ENCODE measurements around the gene CHCHD6.

Gene CHCHD6

DNA sequence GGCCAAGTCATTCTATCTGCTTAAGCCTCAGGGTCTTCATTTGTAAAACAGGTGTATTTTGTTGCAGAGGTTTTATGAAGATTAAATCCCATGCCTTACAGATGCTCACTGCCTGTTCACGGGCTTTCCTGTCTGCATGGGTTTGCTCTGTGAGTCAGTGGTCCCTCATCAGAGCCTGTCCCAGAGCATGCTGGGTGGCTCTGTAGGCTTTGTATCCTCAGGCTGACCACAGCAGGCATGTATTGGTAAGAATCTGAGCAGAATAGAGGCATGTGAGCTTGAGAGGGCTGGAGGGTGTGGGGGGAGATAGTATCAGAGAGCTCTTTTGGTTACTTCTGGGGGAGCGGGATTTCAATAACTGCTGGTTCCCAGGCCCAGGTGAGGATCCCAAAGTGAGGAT lies 233.5 kb downstream of the CHCHD6 start:
- no peak for DNase-seq (ENCODE audit: low read depth in 2 of 2, low spot score in 1 of 2)

DNA sequence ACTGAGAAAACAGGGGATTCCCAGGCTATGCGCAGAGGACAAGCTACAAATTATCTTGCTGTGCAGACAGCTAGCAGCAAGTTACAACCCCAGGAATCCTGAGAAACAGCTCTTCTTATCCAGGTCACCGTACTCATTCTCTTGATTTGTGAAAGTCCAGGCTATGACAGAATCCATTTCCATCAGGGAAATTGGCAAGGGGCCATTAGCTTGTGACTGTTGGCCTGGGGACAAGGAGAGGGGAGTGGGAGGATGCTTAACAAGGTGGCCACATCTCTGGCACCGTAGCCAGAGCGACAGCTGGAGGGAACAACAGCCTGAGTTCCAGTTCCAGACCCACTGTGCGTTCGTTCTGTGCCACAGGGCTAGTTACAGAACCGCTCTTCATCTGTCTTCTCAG lies 233.9 kb downstream of the CHCHD6 start:
- no peak for DNase-seq (ENCODE audit: low read depth in 2 of 2, low spot score in 1 of 2)

DNA sequence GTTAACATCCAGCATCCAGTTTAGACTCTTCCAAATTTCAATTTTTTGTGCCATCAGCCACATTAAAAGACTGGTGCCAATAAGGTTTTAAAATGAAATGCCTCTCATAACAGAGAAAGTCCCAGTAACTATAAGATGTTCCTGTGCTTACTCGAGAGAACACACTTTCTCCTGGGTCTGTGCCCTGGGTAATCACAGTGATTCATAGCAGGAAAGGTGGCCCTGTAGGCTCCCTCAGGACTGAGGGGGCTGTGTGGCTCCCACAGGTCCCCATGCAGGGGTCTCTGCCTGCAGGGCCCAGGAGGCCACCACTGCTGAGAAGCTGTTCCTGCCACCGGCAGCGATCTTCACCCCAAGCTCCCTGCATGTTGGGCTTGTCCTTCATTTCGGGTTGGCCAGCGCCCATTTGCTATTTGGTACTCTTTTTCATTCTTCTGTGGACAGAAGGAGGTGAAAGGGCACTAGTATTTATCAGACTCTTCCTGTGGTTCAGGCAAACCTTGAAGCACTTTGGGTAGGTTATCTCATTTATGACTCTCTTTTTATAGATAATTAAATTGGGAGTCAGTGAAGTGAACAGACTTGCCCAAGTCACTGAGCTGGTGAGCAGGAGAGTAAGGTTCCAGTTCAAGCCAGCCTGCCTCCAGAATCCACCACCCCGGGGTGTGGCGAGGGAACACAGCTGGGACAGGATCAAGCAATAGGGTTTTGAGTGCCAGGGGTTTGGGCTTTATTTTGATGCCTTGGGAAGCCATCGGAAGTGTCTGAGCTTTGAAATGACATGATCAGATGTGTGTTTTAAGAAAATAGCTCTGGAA lies 234.7 kb downstream of the CHCHD6 start:
- no peak for DNase-seq (ENCODE audit: low read depth in 2 of 2, low spot score in 1 of 2)

DNA sequence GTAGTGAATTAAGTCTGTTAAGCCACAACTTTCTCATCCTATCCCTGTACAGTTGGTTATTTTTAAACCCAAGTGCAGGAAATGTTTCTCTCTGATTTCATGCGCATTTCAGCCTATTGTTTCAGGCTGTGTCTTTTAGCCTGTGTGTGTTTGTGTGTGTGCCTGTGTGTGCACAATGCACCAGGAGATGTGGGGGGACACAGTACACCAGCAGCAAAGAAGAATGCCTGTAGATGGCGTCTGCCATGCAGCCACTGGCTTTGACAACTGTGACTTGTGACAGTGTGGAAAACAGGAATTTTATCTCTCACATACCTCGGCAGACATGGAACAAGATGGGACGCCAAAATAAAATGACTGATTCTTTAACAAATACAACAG lies 235.3 kb downstream of the CHCHD6 start:
- DNase-seq (ENCODE audit: low read depth in 2 of 2, low spot score in 1 of 2) = no peak

DNA sequence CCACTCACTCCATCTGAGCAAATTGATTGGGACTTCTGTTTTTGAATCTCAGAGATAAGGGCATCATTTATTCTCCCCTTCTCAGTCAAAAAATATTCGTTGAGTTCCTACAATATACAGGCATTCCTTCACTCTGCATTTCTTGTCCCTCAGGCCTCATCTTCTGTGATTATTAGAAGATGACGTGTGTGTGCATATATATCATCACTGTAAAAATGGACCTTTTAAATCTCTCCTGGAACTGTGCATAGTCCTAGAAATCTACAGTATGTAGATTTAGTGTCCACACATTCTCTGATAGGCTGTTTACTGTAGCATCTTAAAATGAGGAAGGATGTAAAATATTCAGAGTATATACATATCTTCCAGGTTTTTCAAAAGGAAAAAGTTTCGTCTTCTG lies 235.7 kb downstream of the CHCHD6 start:
- no peak for DNase-seq (ENCODE audit: low read depth in 2 of 2, low spot score in 1 of 2)

DNA sequence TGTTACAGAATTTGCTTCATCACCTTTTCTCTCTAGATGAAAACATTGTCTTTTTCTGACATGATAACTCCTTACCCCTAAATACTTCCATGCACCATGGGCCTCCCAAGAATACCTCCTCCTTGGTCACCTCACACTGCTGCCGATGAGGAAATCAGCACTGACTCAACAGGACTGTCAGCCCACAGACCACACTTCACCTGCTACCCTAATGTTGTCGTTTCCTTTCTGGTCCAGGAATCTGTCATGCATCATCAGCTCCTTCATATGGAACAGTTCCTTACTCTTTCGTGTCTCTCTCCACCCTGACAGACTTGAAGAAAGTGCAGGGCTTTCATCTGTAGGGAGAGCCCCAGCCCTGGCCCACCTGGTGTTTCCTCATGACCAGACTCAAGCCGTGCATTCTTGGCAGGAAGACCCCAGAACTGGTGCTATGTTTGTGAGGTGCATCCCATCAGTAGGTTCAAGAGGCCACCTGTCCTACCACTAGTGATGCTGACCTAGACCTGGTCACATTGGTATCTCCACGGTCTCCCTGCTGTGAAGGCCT lies 237.8 kb downstream of the CHCHD6 start:
- DNase-seq (ENCODE audit: low read depth in 2 of 2, low spot score in 1 of 2) = no peak

DNA sequence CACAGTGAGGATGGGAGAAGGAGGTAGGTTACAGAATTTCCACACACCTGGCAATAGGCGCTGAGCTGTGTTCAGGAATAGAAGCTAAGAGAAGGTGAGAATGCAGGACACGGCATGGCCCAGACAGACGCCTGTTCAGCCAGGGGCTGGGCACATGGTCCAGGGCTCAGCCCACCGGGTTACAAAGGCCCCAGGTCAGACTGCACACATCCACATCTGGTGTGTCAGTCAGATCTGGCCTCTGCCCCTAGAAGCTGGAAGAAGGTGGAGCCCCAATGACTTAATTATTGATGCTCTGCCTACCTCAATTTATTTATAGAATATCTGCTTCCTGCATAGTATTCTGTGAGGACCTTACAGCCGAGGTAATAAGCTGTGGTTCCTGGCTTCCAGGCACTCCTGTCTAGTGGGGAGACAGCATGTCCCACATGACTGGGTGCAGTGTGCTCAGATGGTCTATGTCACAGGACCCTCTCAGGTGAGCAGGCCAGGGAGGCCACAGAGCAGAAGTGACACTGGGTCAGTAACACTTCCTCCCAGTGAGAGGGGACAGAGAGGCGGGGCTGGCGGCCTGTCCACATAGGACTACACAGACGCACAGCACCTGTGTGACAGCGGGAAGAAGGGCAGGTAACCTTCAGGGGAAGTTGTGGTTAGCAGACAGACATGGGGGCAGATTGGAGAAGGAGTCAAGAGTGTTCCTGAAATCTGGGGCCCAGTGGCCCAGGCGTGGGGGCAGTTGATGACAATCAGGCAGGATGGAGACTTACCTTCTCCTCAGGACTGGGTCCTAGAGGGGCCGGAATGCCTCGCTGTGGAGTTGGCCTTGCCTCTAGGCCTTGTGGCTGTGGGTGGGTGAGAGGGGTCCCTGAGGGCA lies 240.3 kb downstream of the CHCHD6 start:
- DNase-seq (ENCODE audit: low read depth in 2 of 2, low spot score in 1 of 2) = no peak

DNA sequence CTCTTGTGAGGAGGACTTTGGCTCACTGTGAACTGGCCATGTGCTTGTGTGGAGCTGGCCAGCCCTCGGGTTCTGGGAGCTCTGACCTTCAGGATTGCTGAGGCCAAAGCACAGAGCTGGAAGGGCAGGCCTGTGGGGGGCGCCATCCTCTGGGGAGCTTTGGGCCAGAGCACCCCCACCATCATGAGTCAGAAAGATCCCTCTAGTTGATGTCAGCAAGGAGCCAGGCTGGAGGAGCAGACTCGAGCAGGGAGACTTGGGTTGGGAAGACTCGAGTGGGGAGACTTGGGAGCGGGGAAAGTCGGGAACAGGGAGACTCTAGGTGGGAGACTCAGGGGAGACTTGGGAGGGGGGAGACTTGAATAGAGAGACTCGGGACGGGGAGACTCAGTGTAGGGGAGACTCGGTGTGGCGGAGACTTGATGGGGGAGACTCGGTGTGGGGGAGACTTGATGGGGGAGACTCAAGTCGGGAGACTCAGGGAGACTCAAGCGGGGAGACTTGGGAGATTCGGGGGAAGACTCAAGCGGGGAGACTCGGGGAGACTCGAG lies 241.2 kb downstream of the CHCHD6 start:
- DNase-seq (ENCODE audit: low read depth in 2 of 2, low spot score in 1 of 2) = no peak

DNA sequence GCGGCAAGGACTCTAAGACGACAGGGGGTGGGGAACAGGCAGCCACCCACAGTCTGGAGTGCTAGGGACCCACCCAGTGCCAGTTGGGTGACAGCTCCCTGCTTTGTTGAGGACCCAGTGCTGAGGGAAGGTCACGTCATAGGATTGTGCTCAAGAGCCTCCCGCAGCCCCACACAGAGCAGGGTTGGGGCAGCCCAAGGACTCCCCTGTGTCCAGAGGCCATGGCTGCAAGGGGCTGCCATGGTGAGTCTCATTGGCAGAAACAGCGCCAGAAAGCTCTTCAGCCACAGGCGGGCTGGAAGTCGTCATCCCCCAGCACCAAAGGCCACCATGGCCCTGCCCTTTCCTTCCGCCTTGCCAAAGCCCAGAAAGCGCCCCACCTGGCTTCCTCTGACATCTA lies 241.9 kb downstream of the CHCHD6 start:
- no peak for DNase-seq (ENCODE audit: low read depth in 2 of 2, low spot score in 1 of 2)

DNA sequence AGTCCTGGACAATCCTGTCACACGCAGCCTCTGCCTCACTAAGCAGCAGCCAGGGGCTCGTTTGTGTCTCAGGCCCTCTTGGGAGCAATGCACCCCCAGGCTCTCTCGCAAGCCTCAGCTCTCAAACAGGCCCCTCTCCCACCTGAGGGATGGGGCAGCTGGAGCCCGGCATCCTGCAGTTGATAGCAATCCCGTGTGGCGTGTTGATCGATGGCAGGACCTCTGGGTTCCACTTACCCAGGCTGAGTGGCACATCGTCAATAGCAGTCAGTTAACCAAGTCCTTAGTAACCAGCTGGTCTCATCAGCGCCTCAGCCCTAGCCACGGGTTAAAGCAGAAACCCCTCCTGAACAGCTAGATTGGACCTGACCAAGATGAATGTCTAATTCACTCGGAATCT lies 242.4 kb downstream of the CHCHD6 start:
- no peak for DNase-seq (ENCODE audit: low read depth in 2 of 2, low spot score in 1 of 2)

DNA sequence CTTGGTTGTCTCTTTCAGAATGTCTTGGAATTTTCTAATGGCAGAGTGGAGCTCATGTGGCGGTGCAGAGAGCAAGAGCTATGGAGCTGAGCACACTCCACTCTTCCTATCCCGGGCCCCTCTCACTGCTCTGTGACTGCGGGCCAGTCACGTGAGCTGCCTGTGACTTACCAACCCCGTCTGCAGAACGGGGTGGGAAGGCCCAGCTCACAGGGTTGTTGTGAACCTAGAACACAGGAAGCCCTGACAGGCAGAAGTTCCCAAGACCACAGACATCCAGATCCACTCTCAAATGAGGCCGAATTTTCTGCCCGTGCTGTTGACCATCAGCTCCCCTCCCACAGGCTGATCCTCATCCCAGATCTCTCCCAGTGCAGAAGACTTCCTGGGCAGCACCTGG lies 243.4 kb downstream of the CHCHD6 start:
- DNase-seq (ENCODE audit: low read depth in 2 of 2, low spot score in 1 of 2) = no peak

DNA sequence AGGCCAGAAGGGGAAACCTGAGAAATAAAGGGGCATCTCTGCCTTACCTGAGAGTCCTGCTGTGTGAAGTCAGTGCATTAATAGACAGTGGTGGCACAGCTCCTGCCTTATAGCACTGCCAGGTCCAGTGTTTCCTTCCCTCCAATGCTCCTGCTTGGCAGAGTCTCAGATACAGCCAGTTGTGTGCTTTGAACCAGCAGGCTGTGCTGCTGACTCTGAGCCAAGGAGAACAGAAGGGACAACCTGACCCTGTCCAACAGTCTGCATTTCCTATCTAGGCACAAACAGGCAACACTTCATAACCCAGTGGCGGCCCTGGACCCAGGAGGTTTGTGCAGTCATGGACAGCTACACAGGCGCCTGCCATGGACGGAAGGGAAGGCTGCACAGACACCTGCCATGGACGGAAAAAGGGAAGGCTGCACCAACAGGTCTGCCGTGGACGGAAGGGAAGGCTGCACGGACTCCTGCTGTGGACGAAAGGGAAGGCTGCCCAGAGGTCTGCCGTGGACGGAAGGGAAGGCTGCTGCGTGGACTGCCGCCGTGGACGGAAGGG lies 245.0 kb downstream of the CHCHD6 start:
- DNase-seq (ENCODE audit: low read depth in 2 of 2, low spot score in 1 of 2) = no peak

DNA sequence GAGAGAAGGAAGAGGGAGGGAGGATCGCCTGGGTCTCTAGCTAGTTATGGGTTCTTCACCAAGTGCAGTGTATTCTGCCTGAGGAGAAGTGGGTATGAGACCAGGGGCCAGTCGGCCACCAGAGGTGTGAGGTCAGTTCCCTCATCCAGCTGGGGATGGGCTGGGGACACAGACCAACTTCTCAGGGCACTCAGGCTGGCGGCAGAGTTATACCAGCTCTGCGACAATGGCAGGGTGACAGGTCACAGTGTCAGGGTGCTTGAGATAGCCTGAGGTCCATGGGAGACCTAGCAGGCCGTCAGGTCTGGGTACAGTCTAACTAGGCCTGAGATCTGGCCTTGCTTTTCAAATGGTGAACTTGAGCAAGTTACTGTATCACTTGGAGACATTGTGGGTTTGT lies 247.5 kb downstream of the CHCHD6 start:
- no peak for DNase-seq (ENCODE audit: low read depth in 2 of 2, low spot score in 1 of 2)

DNA sequence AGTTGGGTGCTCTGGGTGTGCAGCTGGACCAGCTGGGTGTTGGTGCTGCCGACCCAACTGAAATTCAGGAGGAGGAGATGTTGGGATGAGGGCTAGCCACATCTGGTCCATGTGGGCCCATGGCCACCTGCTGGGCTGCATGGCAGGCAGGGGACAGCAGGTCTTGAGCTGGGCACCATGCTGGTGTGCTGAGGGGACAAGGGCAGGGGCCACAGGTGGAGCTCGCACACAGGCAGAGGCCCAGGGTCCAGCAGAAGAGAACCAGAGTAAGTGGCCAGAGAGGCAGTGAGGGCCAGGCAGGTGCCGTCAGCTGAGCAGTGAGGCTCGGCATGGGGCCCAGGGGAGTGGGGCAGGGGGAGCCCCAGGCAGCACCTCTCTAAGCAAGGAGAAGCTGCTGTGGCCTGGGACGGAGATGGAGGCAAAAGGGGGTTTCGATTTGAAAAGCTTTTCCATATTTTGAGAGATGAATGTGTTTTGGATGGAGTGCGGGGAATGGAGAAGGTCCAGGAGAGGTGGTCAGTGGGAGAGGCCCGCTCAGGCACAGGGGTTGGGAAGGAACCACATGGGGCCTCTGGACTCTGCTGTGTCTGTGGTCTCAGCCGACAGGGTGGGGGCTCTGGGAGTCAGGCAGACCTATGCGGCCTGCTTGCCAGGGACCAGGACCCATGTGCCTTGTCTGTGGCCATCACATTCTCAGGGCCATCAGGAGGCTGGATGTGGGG lies 248.4 kb downstream of the CHCHD6 start:
- no peak for DNase-seq (ENCODE audit: low read depth in 2 of 2, low spot score in 1 of 2)

DNA sequence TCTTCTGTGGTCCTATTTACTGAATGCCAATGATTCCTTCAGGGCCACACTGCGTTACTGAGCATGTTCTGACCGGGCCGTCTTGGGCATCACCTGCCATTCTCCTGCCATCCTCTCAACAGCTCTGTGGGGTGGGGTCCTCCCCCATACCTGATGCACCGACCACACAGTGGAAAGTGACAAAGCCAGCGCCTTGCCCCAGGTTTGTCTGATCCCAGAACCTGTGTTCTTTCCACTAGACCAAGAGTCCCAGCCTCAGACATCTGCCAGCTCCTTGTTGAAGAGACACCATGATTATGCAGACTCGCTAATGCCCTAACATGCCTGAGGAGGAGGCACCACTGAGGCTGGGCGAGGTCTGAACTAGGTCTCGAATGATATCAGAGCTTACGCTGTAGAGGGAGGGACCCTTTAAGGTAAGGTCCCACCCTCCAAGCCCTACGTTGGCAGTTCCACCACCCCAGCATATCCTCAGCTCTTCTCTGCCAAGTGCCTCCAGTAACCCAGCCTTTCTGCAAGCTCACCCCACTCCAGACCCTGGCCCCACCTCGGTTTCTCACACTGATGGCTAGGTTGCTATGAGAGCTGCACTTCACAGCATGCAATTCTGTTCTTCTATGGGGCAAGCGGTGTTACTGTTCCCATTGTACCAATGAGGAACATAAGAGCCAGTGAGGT lies 249.1 kb downstream of the CHCHD6 start:
- no peak for DNase-seq (ENCODE audit: low read depth in 2 of 2, low spot score in 1 of 2)

DNA sequence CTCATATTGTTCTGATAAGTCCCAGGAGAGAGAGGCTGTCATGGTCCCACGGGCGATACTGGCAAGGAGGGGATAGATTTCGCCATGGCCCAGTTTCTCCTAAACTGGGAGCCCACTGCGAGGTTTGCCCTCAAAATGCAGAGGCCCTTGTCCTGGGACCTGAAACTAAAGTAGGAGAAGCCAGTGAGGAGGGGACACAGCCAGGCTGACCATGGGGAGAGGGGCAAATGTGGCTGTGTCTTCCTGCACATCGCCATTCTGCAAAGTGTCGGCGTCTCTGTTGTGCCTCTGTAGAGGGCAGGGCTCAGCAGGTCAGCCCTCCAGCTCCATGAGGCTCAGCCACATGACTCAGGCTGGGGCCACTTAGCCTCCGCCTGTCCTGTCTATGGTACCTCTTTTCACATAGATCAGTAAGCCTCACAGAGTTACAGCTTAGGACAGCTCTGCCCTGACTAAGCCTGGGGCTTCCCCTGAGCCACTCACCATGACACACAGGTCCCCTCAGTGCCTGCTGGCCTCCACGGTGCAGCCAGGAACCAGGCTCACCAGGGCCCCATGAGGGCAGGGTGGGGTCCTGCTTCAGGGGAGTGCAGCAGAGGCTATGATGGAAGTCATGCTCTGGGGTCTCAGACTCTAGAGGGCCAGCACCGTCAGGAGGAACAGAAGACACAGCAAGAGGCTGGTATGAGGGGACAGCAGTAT lies 250.3 kb downstream of the CHCHD6 start:
- DNase-seq (ENCODE audit: low read depth in 2 of 2, low spot score in 1 of 2) = no peak

DNA sequence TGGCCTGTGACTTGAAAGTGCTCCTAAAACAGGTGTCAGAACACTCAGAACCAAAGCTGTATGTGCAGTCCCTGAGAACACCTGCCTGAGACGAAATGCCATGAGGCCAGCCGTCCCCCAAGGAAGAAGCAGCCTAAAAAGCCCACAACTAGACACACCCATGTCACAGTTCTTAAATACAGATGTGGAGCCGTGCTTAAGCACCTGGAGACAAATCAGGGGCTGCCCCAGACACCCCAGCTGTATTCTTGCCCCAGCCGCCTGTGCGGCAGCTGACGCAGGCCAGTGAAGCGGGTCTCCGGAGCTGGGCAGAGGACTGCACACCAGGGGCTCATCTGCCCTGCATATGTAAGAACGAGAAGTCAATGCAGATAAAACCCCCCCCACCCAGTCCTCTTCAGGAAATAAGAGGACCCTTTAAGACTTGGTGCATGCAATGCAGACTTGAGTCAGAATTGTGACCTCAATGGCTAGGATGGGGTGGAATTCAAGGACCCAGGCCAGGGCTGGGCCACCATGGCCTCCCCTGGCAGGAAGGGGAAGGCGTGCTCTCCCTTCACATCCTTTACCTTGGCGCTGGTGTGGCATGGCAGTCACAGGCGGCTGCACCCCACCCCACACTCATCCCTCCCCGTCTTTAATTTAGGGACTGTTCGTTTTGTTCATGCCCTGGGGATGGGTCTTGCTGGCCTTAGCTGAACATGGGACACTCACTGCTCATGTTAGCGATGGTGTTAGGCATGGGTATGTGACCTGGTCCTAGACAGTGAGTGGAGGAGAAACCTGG lies 251.2 kb downstream of the CHCHD6 start:
- DNase-seq (ENCODE audit: low read depth in 2 of 2, low spot score in 1 of 2) = no peak

DNA sequence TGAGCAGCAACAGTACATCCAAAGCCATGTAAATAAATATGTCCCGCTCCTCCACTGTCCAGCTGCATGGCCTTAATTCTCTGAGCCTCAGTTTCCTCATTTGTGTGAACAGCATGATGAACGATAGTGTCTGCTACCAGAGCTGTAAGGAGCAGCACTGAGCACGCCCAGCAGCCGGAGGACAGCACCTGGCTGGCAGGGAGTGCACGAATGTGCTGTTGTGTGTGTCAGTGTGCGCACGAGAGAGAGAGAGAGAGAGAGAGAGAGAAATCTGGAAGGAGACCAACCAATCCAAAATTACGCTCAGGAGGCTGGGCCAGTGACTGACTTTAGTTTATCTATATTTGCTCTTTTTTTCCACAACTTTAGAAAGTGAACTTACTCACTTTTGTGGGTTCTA lies 252.3 kb downstream of the CHCHD6 start:
- DNase-seq (ENCODE audit: low read depth in 2 of 2, low spot score in 1 of 2) = no peak
